ENCODE data around the gene DQX1. TPM values are rescaled to one million over a fixed set of nuclear protein-coding genes. Genes with fewer than 3 reads are reported as not detected.
"Not testable (repeated sequence)": the region's sequence is repeated elsewhere in the genome, so short reads cannot be mapped to it uniquely, and the experiment has no call there.

Gene DQX1
- total RNA-seq, 1 experiment from 2014 or later, result 1.3 TPM

- Histone ChIP-seq H3K9me2 (ENCODE audit: insufficient read depth) (no peaks in the 10 kb centered on the region), H3K36me3 (ENCODE audit: low read depth) (no peaks in the 10 kb centered on the region), H3K9me3 (ENCODE audit: insufficient read depth, low read depth) (no peaks in the 10 kb centered on the region), H4K20me1 (ENCODE audit: insufficient read depth) (no peaks in the 10 kb centered on the region), H3F3A (ENCODE audit: insufficient read depth, low read depth) (peaks cover 64% of the 10 kb centered on the region), H2AFZ (peak overlapping the region; percentile 93), H3K4me3 (peak overlapping the region; percentile 89), H3K27me3 (ENCODE audit: insufficient read depth, low read depth) (no peaks in the 10 kb centered on the region), H3K79me2 (ENCODE audit: low read depth) (0 out of 2 replicates have a peak, but pooled peaks cover 3% of the 10 kb centered on the region), H3K4me2 (peak overlapping the region; percentile 95), H3K27ac (peak overlapping the region; percentile 74), H3K4me1 (replicated peaks; ENCODE audit: insufficient read depth) (peaks cover 9% of the 10 kb centered on the region)
- ChIA-PET POLR2A (ENCODE audit: unreplicated experiment) (interaction anchor here (0.6 to 1.3 kb wide), 2 partner anchors 15 to 181 kb away, joined by 3 to 7 read pairs; partner anchors contain the start of genes SEMA4F and WBP1), CTCF (interaction anchor here (0.6 kb wide), 1 partner anchor 81 kb away, joined by 13 read pairs; the partner anchor contains the start of gene LOXL3)
- peak in 1 of 2 experiments; percentile 28 for DNase-seq
- intact Hi-C loops (cut with micrococcal nuclease; ENCODE audit: unreplicated experiment), result no loop called here
- BruUV-seq (replicated peaks), result TSS peak; percentile 82
- TF ChIP-seq CTCF (conservative IDR thresholded peaks at IDR 0.05) (no peak), EZH2 (IDR thresholded peaks at IDR 0.05; ENCODE audit: low read depth) (no peak)
Observed at GRCh38 chr2:74472945-74473258, 53.1 kb downstream of the DQX1 start.

GRCh38 chr2:74472086-74472944, 53.7 kb downstream of the DQX1 start, which contains the start of gene MRPL53:
Gene MRPL53, minus strand, starts transcription at chr2:74472680. Its CDS starts 20 bp downstream, at chr2:74472660.
- CTCF ChIA-PET, result interaction anchor here (0.6 kb wide), 1 partner anchor 82 kb away, joined by 13 read pairs; the partner anchor contains the start of gene LOXL3
- H3K27ac ChIP-seq, result peak within 1 kb of the TSS; percentile 74
- no peaks in the 10 kb centered on the region for H4K20me1 ChIP-seq (ENCODE audit: insufficient read depth)
- no peaks in the 10 kb centered on the region for H3K36me3 ChIP-seq (ENCODE audit: low read depth)
- peaks cover 9% of the 10 kb centered on the region for H3K4me1 ChIP-seq (replicated peaks; ENCODE audit: insufficient read depth)
- no peaks in the 10 kb centered on the region for H3K27me3 ChIP-seq (ENCODE audit: insufficient read depth, low read depth)
- H3F3A ChIP-seq (ENCODE audit: insufficient read depth, low read depth), result peaks cover 66% of the 10 kb centered on the region
- no peak for TF ChIP-seq EZH2 (IDR thresholded peaks at IDR 0.05; ENCODE audit: low read depth)
- no peak for TF ChIP-seq CTCF (conservative IDR thresholded peaks at IDR 0.05)
- peak within 1 kb of the TSS; percentile 95 for H3K4me2 ChIP-seq
- POLR2A ChIA-PET (ENCODE audit: unreplicated experiment), result interaction anchor here (1.3 kb wide), 1 partner anchor 14 kb away, joined by 7 read pairs; the partner anchor contains the start of gene WBP1
- H2AFZ ChIP-seq, result peak within 1 kb of the TSS; percentile 93
- no peaks in the 10 kb centered on the region for H3K9me3 ChIP-seq (ENCODE audit: insufficient read depth, low read depth)
- H3K4me3 ChIP-seq, result peak within 1 kb of the TSS; percentile 89
- DNase-seq, result peak; percentile 91 to 93
- H3K9me2 ChIP-seq (ENCODE audit: insufficient read depth), result no peaks in the 10 kb centered on the region
- intact Hi-C loops (cut with micrococcal nuclease; ENCODE audit: unreplicated experiment), result no loop called here
- TSS peak; percentile 76 for BruUV-seq (replicated peaks)
- H3K79me2 ChIP-seq (ENCODE audit: low read depth), result 0 out of 2 replicates have a peak, but pooled peaks cover 3% of the 10 kb centered on the region

- Histone ChIP-seq H3K9me2 (ENCODE audit: insufficient read depth) (no peaks in the 10 kb centered on the region), H3K27me3 (ENCODE audit: insufficient read depth, low read depth) (no peaks in the 10 kb centered on the region), H3F3A (ENCODE audit: insufficient read depth, low read depth) (peaks cover 61% of the 10 kb centered on the region), H3K79me2 (ENCODE audit: low read depth) (0 out of 2 replicates have a peak, but pooled peaks cover 3% of the 10 kb centered on the region), H3K4me2 (peak overlapping the region; percentile 95), H3K36me3 (ENCODE audit: low read depth) (no peaks in the 10 kb centered on the region), H3K9me3 (ENCODE audit: insufficient read depth, low read depth) (no peaks in the 10 kb centered on the region), H3K27ac (peak overlapping the region; percentile 74), H2AFZ (peak overlapping the region; percentile 93), H3K4me1 (replicated peaks; ENCODE audit: insufficient read depth) (peaks cover 9% of the 10 kb centered on the region), H3K4me3 (peak overlapping the region; percentile 89), H4K20me1 (ENCODE audit: insufficient read depth) (no peaks in the 10 kb centered on the region)
- TF ChIP-seq EZH2 (IDR thresholded peaks at IDR 0.05; ENCODE audit: low read depth) (no peak), CTCF (conservative IDR thresholded peaks at IDR 0.05) (no peak)
- CTCF ChIA-PET, result interaction anchor here (0.6 to 0.7 kb wide), 3 partner anchors 20 to 80 kb away, joined by 4 to 9 read pairs (median 8); no protein-coding TSS in a partner anchor
- POLR2A ChIA-PET (ENCODE audit: unreplicated experiment), result interaction anchor here (0.6 to 0.7 kb wide), 4 partner anchors 28 to 997 kb away, joined by 3 to 19 read pairs (median 6); partner anchors contain the start of gene LBX2
- no TSS peak for BruUV-seq (replicated peaks)
- DNase-seq, result no peak
- intact Hi-C loops (cut with micrococcal nuclease; ENCODE audit: unreplicated experiment), result no loop called here
Observed at GRCh38 chr2:74471332-74472065, 54.5 kb downstream of the DQX1 start.

- H3K9me2 ChIP-seq (ENCODE audit: insufficient read depth); H3K27ac ChIP-seq; H3K79me2 ChIP-seq (ENCODE audit: low read depth); H3K4me3 ChIP-seq; BruUV-seq (replicated peaks); H3K27me3 ChIP-seq (ENCODE audit: insufficient read depth, low read depth); H3K9me3 ChIP-seq (ENCODE audit: insufficient read depth, low read depth); H2AFZ ChIP-seq; H4K20me1 ChIP-seq (ENCODE audit: insufficient read depth); DNase-seq; intact Hi-C loops (cut with micrococcal nuclease; ENCODE audit: unreplicated experiment); H3K36me3 ChIP-seq (ENCODE audit: low read depth): not testable (repeated sequence)
- H3F3A ChIP-seq (ENCODE audit: insufficient read depth, low read depth), result peaks cover 59% of the 10 kb centered on the region
- H3K4me2 ChIP-seq, result peak overlapping the region; percentile 95
- ChIA-PET POLR2A (ENCODE audit: unreplicated experiment) (interaction anchor here (0.6 kb wide), 1 partner anchor 265 kb away, joined by 19 read pairs; no protein-coding TSS in a partner anchor), CTCF (interaction anchor here (0.6 to 0.7 kb wide), 2 partner anchors 21 to 79 kb away, joined by 4 to 9 read pairs; no protein-coding TSS in a partner anchor)
- H3K4me1 ChIP-seq (replicated peaks; ENCODE audit: insufficient read depth), result peaks cover 15% of the 10 kb centered on the region
Observed at GRCh38 chr2:74470742-74471141, 55.3 kb downstream of the DQX1 start.

Measured in PC-9 (cell line).